Measurements from ENCODE around the gene ZNF730. TPM values are rescaled to one million over a fixed set of nuclear protein-coding genes. Genes with fewer than 3 reads are reported as not detected.
"Not testable (repeated sequence)": the region's sequence is repeated elsewhere in the genome, so short reads cannot be mapped to it uniquely, and the experiment has no call there.

The ZNF730 gene
- under 1 TPM in 1 of 4 donors, not detected in 3; 0.33 TPM for total RNA-seq

DNA sequence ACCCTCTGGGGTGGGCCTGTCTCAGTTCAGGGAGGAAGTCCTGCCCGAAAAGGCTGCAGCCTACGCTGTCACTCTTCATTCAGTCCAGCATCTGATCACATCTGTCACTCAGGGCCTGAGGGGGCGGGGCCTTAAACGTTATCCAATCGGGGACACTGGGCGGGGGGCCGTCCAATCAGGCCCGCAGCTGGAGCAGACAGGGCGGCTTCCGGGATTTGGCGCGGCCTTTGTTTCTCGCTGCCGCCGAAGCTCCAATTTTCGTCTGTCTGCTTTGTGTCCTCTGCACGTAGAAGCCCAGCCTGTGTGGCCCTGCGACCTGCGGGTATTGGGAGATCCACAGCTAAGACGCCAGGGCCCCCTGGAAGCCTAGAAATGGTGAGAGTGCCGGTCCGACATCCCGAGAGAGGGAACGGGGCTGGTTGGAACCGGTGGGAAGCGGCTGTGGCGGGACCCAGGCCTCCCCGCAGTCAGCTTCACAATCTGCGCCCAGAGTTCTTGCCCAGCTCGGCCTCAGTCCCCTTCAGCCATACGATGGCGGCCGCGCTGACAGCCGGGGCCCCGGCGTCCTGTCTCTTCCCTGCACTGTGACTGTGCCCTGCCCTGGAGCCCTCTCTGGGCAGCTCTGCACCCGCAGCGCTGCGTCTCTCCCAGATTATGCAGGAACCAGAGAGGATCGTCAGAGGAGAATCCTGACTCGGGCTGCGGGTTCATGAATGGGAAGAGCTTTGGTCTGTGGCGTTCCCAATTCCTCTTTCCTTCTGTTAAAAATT is at the start of gene ZNF730:
Gene ZNF730 (plus strand): TSS at position 224 of the 770 bp plus-strand sequence. CDS start 149 bp downstream, at position 373.
- intact Hi-C loops (cut with DNase I), result no loop called here
- WGBS, result 0% methylated on average over 10 of the region's 44 CpGs
- no peak for DNase-seq (ENCODE audit: extremely low spot score)

GRCh38 chr19:23070353-23071146 is 46.3 kb upstream of the ZNF730 start:
- H3K27ac ChIP-seq (replicated peaks in 1 of 4), result no peak overlapping the region
- H3K4me3 ChIP-seq, result peak overlapping the region; percentile 34 to 50 (median 38)
- intact Hi-C loops (cut with DNase I), result no loop called here
- H3K27me3 ChIP-seq, result peaks cover 0 to 61% (median 10%) of the 10 kb centered on the region in 4 donors
- 8% methylated on average over 16 of the region's 43 CpGs for WGBS
- H3K9me3 ChIP-seq, result no peaks in the 10 kb centered on the region
- DNase-seq (ENCODE audit: extremely low spot score), result no peak
- H3K36me3 ChIP-seq, result no peaks in the 10 kb centered on the region
- no peak for TF ChIP-seq POLR2AphosphoS5 (IDR thresholded peaks at IDR 0.05)
- peak in 2 of 3 experiments; percentile 19 to 54 for TF ChIP-seq CTCF (IDR thresholded peaks at IDR 0.05)
- no peak for TF ChIP-seq EP300 (IDR thresholded peaks at IDR 0.05)
- peaks cover 11 to 23% (median 20%) of the 10 kb centered on the region in 4 donors for H3K4me1 ChIP-seq

More for the DNA sequence above, at the start of gene ZNF730:
- H3K27me3 ChIP-seq, result peaks cover 0 to 4% (median 2%) of the 10 kb centered on the region in 4 donors
- H3K27ac ChIP-seq (replicated peaks in 1 of 4), result peak within 1 kb of the TSS in 1 of 4 donors; percentile 42
- H3K9me3 ChIP-seq, result no peaks in the 10 kb centered on the region
- TF ChIP-seq POLR2AphosphoS5 (IDR thresholded peaks at IDR 0.05), result no peak
- TF ChIP-seq EP300 (IDR thresholded peaks at IDR 0.05), result no peak
- no peak for TF ChIP-seq CTCF (IDR thresholded peaks at IDR 0.05)
- no peak for TF ChIP-seq POLR2A (IDR thresholded peaks at IDR 0.05; ENCODE audit: low read depth)
- peak within 1 kb of the TSS; percentile 52 to 60 (median 56) for H3K4me3 ChIP-seq
- H3K4me1 ChIP-seq, result peaks cover 0 to 9% (median 9%) of the 10 kb centered on the region in 4 donors
- no peaks in the 10 kb centered on the region for H3K36me3 ChIP-seq

GRCh38 chr19:23071147-23071511 is 45.7 kb upstream of the ZNF730 start:
- DNase-seq (ENCODE audit: extremely low spot score), result no peak
- Histone ChIP-seq H3K27ac (replicated peaks in 1 of 4) (no peak overlapping the region), H3K36me3 (no peaks in the 10 kb centered on the region), H3K4me1 (peaks cover 11 to 27% (median 23%) of the 10 kb centered on the region in 4 donors), H3K27me3 (peaks cover 0 to 63% (median 10%) of the 10 kb centered on the region in 4 donors), H3K4me3 (peak overlapping the region; percentile 34 to 50 (median 38)), H3K9me3 (no peaks in the 10 kb centered on the region)
- 0% methylated on average over 12 of the region's 30 CpGs for WGBS
- intact Hi-C loops (cut with DNase I), result no loop called here
- TF ChIP-seq CTCF (IDR thresholded peaks at IDR 0.05), result no peak
- TF ChIP-seq POLR2AphosphoS5 (IDR thresholded peaks at IDR 0.05), result no peak
- no peak for TF ChIP-seq POLR2A (IDR thresholded peaks at IDR 0.05; ENCODE audit: low read depth)
- TF ChIP-seq EP300 (IDR thresholded peaks at IDR 0.05), result no peak

GRCh38 chr19:23075031-23075733 is 41.6 kb upstream of the ZNF730 start:
- H3K27ac ChIP-seq (replicated peaks in 1 of 4), result peak overlapping the region in 1 of 4 donors; percentile 33
- H3K9me3 ChIP-seq, result no peaks in the 10 kb centered on the region
- no peak for DNase-seq (ENCODE audit: extremely low spot score)
- WGBS, result 0% methylated on average over 20 of the region's 48 CpGs
- H3K4me1 ChIP-seq, result peaks cover 11 to 27% (median 23%) of the 10 kb centered on the region in 4 donors
- peak overlapping the region; percentile 50 to 60 (median 58) for H3K4me3 ChIP-seq
- TF ChIP-seq POLR2A (IDR thresholded peaks at IDR 0.05; ENCODE audit: low read depth) (no peak), CTCF (IDR thresholded peaks at IDR 0.05) (no peak), EP300 (IDR thresholded peaks at IDR 0.05) (no peak), POLR2AphosphoS5 (IDR thresholded peaks at IDR 0.05) (no peak)
- H3K36me3 ChIP-seq, result no peaks in the 10 kb centered on the region
- peaks cover 0 to 34% (median 10%) of the 10 kb centered on the region in 4 donors for H3K27me3 ChIP-seq
- intact Hi-C loops (cut with DNase I), result no loop called here

DNA sequence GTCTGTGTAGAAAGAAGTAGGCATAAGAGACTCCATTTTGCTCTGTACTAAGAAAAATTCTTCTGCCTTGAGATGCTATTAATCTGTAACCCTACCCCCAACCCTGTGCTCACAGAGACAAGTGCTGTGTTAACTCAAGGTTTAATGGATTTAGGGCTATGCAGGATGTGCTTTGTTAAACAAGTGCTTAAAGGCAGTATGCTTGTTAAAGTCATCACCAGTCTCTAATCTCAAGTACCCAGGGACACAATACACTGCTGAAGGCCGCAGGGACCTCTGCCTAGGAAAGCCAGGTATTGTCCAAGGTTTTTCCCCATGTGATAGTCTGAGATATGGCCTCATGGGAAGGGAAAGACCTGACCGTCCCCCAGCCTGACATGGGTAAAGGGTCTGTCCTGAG is 39.0 kb upstream of the ZNF730 start:
- intact Hi-C loops (cut with DNase I); H3K36me3 ChIP-seq; DNase-seq (ENCODE audit: extremely low spot score); H3K27ac ChIP-seq (replicated peaks in 1 of 4); H3K4me3 ChIP-seq; H3K9me3 ChIP-seq: not testable (repeated sequence)
- 91% methylated on average over 2 of the region's 2 CpGs for WGBS
- Histone ChIP-seq H3K27me3 (peaks cover 0 to 20% (median 0%) of the 10 kb centered on the region in 4 donors), H3K4me1 (peaks cover 2 to 13% (median 11%) of the 10 kb centered on the region in 4 donors)

Data from esophagus muscularis mucosa (tissue), 4 donors.